Medulla oblongata (tissue), 1 donor: Measurements from ENCODE around the gene MAGEA9.
"Not testable (repeated sequence)": the region's sequence is repeated elsewhere in the genome, so short reads cannot be mapped to it uniquely, and the experiment has no call there.

Experiments
- DNase-seq: peaks from one replicate; pipeline ENCODE4 v3.0.0-alpha.2; 2015; ENCODE audit errors: extremely low spot score

The MAGEA9 gene

GRCh38 chrX:149807747-149808458 lies 26.2 kb downstream of the MAGEA9 start:
- DNase-seq, result no peak

- DNase-seq, result no peak
These were observed 36.9 kb downstream of the MAGEA9 start for GRCh38 chrX:149818652-149819051.

GRCh38 chrX:149819371-149819770 lies 37.6 kb downstream of the MAGEA9 start:
- no peak for DNase-seq

- DNase-seq, result no peak
These were observed 43.7 kb downstream of the MAGEA9 start for GRCh38 chrX:149825424-149825823.

GRCh38 chrX:149827254-149827653 lies 45.5 kb downstream of the MAGEA9 start:
- no peak for DNase-seq

- no peak for DNase-seq
These were observed 48.0 kb downstream of the MAGEA9 start for GRCh38 chrX:149829751-149830191.

- no peak for DNase-seq
These were observed 48.6 kb downstream of the MAGEA9 start for GRCh38 chrX:149830192-149830873.

- DNase-seq, result no peak
These were observed 49.7 kb downstream of the MAGEA9 start for GRCh38 chrX:149831473-149831872.

GRCh38 chrX:149836728-149837127 lies 55.0 kb downstream of the MAGEA9 start:
- DNase-seq, result not testable (repeated sequence)

GRCh38 chrX:149837167-149837566 lies 55.4 kb downstream of the MAGEA9 start:
- no peak for DNase-seq
